ENCODE measurements around the gene LRRK2.

Gene LRRK2

DNA sequence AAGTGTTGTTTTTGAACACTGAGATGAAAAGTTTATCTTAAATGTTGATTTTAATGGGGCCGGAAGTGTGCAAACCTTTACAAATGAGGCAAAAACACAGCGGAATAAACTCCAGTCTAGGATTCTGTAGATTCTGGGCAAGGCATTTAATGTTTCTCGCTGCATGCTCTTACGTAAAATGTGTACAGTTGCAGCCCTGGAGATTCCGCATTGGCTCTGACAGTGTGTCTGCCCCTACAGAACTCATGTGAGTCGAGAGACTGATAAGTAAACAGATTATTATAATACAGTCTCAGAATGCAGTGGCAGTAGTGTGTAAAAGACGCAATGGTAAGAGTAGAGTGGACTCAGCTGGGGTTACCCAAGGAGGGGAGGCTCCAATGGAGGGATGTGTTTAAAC, 33.6 kb downstream of the LRRK2 start:
- TF ChIP-seq, protein P1, sequence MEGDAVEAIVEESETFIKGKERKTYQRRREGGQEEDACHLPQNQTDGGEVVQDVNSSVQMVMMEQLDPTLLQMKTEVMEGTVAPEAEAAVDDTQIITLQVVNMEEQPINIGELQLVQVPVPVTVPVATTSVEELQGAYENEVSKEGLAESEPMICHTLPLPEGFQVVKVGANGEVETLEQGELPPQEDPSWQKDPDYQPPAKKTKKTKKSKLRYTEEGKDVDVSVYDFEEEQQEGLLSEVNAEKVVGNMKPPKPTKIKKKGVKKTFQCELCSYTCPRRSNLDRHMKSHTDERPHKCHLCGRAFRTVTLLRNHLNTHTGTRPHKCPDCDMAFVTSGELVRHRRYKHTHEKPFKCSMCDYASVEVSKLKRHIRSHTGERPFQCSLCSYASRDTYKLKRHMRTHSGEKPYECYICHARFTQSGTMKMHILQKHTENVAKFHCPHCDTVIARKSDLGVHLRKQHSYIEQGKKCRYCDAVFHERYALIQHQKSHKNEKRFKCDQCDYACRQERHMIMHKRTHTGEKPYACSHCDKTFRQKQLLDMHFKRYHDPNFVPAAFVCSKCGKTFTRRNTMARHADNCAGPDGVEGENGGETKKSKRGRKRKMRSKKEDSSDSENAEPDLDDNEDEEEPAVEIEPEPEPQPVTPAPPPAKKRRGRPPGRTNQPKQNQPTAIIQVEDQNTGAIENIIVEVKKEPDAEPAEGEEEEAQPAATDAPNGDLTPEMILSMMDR (conservative IDR thresholded peaks at IDR 0.05; ENCODE audit: low read depth, low read length): no peak
- no peak overlapping the region for H3K4me3 ChIP-seq (ENCODE audit: low read length)
- DNase-seq (ENCODE audit: low read depth): no peak

DNA sequence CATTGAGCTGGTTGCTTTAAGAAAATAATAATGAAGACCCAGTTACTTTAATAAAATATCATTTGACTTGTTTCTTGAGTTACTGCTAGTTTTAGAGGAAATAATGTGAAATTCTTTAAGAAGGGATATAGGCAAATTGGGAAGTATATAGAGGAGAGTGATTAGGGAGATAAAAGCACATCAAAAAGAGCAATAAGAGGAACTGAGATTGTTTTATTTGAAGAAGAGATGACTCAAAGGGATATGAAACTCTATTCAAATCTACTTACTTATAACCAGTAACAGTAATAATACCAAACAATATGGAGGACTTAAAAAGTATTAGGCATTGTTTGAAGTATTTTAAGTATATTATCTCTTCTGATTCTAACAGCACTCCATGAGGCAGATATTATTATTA, 37.1 kb downstream of the LRRK2 start:
- TF ChIP-seq, protein P1 (conservative IDR thresholded peaks at IDR 0.05; ENCODE audit: low read depth, low read length): no peak
- H3K4me3 ChIP-seq (ENCODE audit: low read length): no peak overlapping the region
- no peak for DNase-seq (ENCODE audit: low read depth)

DNA sequence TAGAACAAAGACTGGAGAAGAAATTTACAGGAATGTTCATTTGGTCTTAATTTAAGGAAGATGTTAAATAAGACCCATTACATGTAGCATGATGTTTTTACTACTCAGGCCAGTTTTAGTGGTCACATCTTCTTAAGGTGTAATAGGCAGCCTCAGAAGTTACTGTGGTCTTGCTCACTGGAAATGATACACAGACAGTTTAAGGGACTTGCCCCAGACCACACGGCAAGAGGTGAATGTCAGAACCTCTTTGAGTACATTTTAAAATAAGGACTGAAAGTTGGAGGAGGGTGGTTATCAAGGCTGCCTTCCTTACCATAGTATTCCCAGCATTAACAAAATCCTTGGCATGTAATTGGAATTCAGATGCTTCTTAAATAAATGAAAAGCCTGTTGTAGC, 37.9 kb downstream of the LRRK2 start:
- TF ChIP-seq, protein P1 (conservative IDR thresholded peaks at IDR 0.05; ENCODE audit: low read depth, low read length): no peak
- H3K4me3 ChIP-seq (ENCODE audit: low read length): no peak overlapping the region
- no peak for DNase-seq (ENCODE audit: low read depth)

DNA sequence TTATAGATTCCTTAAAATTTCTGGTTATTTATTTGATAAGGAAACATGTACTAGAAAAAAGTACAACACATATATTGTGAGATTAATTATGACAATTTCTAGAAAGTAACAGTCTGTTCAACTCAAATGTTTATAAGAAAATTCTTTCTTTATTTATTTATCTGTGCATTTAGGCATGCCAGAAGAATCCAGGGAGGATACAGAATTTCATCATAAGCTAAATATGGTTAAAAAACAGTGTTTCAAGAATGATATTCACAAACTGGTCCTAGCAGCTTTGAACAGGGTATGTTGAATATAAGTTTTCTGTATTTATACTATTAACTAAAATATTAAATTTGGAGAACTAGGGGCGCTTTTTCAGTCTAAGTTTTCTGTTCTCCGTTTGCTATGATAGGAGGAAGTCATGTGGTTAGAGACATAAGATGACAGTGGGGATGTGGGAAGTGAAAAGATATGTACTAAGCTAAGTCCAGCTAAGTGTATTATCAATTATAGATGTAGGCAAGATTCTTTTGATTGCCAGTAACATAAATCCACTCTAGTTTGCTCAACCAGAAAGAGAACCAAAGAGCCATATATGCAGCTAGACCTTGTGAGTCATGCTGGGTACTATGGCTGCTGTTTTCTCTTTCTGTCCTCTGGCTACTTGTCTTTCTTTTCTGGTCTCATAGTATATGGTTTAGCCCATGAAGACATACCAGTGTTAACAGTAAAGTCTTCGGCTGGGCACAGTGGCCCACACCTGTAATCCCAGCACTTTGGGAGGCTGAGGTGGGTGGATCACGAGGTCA, 39.0 kb downstream of the LRRK2 start:
- DNase-seq (ENCODE audit: low read depth): no peak
- TF ChIP-seq, protein P1 (conservative IDR thresholded peaks at IDR 0.05; ENCODE audit: low read depth, low read length): no peak

DNA sequence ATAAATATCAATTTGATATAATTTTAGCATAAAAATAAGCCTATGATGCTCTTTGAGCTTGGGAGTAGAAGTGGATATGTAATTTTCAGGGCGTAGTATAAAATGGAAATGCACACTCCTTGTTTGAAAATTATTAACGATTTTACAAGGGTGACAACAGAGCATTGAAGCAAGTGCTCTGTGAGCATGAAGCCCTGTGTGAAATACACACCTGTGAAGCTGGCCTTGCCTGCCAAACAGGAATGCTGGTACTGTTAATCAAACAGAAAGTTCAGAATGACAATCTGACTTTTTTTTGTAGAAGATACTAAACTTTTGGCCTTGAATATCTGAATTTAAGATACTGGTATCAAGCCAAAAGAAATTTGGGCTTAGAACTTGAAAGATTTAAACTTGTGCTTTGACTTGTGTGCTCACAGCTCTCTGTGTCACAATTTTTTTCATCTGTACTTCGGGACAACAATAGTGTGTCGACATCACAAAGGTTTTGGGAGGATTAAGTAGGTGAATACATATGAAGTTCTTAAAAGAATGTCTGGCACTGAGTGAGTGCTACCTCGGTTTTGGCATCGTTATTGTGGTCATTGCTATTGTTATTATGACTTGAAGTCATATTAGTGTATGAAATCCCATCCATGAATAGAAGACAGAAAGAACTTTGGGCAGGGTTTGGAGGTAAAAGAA, 47.3 kb downstream of the LRRK2 start:
- TF ChIP-seq, protein P1 (conservative IDR thresholded peaks at IDR 0.05; ENCODE audit: low read depth, low read length): no peak
- DNase-seq (ENCODE audit: low read depth): no peak
- H3K4me3 ChIP-seq (ENCODE audit: low read length): no peak overlapping the region

More for the DNA sequence above, 39.0 kb downstream of the LRRK2 start:
- H3K4me3 ChIP-seq (ENCODE audit: low read length): no peak overlapping the region

DNA sequence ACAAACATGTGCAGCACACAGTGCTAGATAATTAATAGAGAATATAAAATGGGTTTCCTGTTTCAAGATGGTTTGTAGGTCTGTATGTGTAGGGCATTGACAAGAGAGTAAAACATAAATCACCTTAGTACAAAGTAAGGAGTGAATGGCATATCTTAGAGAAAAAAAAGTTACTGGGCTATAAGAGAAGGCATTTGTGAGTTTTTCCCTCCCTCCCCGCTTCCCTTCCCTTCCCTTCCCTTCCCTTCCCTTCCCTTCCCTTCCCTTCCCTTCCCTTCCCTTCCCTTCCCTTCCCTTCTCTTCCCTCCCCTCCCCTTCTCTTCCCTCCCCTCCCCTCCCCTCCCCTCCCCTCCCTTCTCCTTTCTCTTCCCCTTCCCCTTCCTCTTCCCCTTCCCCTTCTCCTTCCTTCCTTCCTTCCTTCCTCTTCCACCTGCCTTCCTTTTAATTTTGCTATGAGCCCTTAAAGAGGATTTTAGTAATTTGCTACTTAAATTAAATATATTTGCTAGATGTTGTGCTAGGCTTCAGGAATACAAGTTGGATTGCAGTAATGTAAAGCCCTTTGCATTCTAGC, 57.1 kb downstream of the LRRK2 start:
- DNase-seq (ENCODE audit: low read depth): no peak
- TF ChIP-seq, protein P1 (conservative IDR thresholded peaks at IDR 0.05; ENCODE audit: low read depth, low read length): no peak
- no peak overlapping the region for H3K4me3 ChIP-seq (ENCODE audit: low read length)

Measured in retinal pigment epithelial cell (primary cell).